GM19372 (cell line): Measurements from ENCODE around the gene CALML5.

Experiments used
- ATAC-seq: cut with Tn5 transposase; IDR thresholded peaks from one replicate; pipeline ENCODE4 v1.9.1; 2021; ENCODE audit warnings: mild to moderate bottlenecking, low read depth, moderate library complexity; ENCODE audit not compliant: unreplicated experiment

Gene CALML5, protein sequence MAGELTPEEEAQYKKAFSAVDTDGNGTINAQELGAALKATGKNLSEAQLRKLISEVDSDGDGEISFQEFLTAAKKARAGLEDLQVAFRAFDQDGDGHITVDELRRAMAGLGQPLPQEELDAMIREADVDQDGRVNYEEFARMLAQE

DNA sequence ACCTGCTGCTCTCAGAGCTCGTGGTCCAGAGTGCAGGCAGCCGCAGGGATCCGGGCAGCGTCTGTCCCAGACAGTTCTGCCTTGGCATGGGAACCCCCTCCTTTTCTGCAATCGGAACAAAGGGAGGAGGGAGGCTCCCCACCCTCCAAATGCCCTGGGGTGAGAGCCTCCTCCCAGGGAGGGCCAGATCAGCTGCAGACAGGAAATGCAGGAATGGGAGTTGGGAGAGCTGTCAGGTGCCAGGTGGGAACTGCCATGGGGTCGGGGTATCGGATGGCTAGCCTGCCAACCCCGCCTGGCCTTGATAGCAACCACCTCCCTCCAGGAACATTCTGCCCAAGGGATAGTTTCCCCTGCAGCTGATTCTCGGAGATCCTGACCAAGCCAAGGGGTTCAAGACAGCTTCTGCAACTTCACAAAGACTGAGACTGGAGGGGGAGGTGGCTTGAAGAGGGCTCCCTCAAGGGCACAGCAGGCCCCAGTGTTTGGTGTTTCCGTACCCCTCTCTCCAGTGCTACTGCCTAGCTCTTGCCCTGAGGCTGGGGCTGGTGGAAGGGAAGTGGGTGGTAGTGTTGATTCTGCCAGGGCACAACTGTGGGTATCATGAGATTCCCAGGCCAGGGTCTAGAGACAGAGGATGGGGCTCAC, at the start of gene CALML5:
Gene CALML5, minus strand, starts transcription at position 78 of the 648 bp plus-strand sequence. CDS start 132 bp downstream, outside the sequence.
- ATAC-seq = no peak

DNA sequence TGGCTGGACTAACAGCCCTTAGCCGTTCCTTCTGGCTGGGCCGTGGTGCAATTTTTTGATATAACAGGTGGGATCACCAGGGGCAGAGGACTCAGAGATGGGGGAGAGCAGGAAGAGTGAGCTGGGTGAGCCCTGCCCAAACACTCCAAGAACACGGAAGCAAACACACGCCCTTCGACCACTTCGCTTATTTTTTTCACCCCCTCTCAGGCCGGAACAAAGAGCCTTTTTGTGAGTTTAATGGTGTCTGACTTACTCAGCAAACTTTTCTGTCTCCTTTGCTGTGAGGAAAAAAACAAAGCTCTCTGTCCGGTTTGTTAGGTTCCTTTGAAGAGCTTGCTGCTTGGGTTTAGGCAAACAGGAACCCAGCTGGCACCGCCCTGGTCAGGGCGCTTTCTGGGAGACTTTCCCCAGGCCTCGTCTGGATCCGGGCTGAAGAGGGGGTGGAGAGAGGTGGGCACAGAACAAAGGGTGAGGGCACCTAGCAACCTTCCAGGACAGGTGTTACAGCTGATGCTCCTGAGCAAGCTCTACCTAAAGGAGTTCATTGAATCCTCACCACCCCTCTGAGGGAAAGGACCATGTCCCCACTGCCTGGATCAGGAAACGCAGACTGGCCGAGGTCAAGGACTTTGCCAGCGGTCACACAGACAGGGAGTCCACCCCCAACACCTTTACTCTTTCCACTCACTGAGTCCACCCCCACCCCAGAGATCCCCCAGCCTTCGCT, 48.7 kb upstream of the CALML5 start:
- no peak for ATAC-seq

DNA sequence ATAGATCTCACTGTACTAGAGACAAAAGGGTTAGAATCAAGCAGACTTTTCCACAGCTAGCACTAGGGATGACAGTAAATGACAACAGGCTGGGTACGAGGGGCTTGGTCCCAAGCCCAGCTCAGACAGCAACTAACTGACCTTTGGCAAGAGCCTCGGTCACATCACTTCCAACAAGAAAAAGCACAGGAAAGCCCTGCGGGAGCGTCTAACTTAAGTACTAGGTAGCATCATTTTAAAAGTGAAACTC, 48.2 kb upstream of the CALML5 start:
- no peak for ATAC-seq

DNA sequence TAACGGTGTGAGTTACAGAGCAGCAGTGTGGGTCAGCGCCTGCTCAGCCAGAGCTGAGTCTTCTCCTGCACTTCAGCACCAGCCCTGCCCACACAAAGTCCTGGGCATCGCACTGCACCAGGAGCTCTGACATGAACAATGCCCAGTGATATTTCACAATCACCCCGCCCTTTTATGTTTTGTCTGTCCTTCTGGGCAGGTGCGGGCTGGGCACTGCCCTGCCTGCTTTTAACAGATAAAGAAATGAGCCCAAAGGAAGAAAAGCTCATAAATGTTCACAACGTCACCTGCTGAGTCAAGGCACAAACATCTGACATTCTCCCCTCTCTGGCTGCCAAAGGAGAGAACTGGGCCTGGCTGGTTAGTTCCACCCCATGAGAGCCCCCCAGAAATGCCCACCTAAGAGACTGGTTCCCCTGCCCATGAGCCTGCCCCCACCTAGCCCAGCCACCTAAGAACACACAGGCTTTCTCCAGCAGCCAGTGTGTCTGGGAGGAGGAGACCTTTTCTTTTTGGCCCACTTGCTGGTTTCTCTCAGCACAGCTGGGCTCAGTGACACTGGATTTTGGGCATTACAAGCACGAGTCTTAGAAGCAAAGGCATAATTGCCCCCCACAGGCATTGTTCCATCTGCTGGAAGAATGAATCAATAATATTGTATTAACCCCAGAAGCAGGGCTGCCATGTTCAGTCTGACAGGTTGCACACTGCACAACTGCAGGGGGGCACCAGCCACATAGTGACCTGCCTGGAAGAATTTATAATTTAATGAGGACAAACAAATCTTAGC, 47.7 kb upstream of the CALML5 start:
- no peak for ATAC-seq

DNA sequence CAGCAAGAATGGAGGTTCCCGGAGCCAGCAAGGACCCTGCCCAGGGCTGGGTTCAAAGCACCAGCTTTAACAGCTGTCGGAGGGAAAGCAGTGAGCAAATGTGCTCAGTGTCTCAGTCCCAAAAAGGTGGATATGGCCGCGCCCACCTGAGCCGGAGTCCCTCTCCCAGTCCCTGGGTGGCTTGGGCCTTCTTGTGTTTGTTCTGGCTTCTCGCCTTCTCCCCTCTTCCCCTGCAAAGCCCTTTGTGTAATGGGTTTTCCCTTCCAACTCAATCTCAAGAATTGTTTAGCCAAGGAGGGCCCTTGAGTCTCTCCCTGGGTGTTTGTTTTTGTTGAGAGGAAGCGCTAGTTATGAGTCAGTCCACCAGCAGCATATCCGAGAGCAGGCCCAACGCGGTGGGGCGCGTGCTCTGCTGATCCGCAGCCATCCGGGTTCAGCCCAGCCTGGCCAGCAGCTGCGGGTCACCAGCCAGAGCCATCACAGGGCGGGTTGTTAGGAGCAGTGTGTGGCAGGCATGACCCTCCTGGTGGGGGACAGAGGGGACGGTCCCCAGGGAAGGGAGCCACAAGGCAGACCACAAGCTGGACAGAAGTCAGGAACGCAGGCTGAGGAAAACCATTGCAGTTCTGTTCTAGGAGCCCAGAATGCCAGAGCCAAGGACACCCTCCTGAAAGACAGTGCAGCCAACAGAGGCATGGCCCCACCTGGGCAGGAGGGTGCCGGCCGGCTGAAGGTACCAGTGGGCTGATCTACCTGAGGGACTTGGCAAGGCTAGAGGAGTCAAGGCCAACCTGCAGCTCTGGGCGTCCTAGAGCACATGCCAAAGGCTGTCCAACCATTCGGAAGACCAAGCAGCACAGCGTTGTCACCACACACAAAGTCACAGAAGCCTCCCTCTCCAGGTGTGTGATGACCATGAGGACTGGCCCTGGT, 46.7 kb upstream of the CALML5 start:
- no peak for ATAC-seq

DNA sequence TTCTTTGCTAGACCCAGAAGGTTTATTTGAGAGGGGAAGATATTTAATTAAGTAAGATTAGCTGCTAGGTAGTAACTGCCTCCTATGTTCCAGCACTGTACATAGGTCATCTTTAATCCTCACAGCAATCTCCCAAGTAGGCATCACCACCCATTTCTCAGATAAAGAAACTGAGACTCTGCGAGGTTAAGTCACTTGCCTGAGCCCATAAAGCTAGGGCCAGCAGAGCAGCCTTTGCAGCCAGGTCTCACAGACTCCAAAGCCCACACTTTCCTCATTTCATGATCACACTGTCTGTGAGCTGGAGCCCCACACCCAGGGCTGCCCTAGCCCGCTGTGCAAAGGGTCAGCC, 46.0 kb upstream of the CALML5 start:
- ATAC-seq = no peak

DNA sequence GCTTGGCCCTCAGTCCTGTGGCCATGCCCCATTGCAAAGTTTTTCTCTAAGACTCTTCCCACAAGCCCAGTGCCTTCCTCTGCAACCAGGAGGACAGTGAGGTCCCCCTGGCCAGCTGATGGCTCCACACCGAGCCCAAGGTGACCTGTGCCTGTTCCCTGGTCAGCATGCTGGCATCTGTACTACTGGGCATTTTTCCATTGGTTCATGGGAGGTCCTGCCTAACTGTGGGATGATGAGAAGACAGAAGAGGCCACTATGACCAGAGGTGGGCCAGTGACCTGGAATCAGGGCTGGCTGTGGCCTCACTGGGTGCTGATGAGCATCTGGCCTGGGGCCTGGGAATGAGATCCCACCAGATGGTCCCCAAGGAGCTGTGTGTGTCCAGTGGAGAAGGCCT, 45.6 kb upstream of the CALML5 start:
- no peak for ATAC-seq

DNA sequence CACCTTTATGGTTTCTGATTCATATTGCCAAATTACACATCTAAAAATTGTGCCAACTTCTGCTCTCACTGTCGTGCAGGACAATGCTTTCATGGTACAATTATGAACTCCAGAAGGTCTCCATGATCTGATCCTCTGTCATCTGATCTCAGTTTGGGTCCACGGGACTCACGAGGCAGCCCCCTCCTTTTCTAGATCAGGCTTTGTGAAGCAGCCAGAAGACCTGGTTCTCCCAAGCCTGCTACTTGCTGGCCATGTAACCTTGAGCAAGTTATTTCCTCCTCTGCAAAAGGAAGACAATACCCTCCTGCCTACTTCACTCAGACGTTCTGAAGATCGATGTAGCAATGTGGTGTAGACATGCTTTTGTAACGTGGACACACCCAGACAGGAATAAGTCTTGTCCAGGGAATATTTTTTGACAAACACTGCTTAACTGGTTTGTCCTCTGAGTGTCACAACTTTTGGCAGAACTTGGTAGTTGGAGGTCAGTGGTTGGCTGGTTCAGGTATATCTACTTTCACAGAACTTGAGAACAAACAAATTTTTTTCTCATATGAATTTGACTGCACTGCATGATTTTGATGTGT, 44.9 kb upstream of the CALML5 start:
- no peak for ATAC-seq

DNA sequence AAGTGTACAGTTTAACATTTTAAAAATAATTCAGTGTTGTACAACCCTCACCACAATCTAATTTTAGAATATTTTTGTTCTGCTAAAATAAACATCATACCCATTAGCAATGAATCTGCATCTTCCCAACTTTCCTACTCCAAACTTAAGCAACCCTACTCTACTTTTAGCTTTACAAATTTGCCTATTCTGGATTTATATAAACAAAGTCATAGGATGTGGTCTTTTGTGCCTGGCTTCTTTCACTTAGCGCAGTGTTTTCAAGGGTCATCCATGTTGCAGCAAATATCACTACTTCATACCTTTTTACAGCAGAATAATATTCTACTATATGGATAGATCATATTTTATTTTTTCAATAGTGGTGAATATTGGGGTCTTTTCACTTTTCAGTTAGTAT, 44.3 kb upstream of the CALML5 start:
- ATAC-seq = no peak

DNA sequence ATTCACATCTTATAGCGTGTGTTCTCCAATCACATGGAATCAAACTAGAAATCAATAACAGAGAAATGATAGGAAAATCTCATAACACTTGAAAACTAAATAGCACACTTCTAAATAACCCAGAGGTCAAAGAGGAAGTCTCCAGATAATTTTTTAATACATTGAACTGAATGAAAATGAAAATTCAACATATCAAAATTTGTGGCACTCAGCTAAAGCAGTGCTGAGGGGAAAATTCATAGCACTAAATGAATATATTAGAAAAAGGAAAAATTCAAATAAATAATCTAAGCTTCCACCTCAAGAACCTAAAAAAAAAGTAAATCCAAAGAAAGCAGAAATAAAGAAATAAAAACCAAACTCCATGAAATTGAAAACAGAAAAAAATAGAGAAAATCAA, 42.7 kb upstream of the CALML5 start:
- ATAC-seq = no peak

DNA sequence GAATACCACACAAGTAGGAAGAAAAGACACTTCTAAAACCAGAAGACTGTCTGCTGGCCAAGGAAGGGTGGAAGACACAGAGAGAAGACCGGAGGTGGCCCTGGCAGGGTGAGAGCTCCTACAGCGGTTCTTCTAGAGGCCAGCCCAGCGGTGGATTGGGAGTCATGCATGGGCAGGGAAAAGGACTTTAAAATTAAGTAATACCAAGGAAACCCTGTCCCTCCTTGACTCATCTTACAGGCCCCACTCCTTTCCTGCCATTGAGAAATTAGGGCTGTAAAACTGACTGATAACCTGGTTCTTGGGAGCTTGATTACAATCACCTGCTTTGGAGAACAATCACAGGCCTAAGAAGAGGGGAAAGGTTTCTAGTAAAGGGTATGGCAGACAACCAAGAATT, 41.5 kb upstream of the CALML5 start:
- ATAC-seq = no peak

DNA sequence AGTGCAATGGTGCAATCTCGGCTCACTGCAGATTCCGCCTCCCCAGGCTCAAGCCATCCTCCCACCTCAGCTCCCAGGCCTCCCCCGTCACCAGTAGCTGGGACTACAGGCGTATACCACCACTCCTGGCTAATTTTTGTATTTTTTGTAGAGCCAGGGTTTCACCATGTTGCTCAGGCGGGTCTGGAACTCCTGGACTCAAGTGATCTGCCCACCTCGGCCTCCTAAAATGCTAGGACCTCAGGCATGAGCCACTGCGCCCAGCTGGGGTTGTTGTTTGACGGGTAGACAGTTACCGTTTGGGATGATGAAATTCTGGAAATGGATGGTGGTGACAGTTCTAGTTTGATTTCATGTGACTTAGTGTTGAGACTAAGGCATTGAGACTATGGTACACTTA, 40.7 kb upstream of the CALML5 start:
- ATAC-seq = no peak

DNA sequence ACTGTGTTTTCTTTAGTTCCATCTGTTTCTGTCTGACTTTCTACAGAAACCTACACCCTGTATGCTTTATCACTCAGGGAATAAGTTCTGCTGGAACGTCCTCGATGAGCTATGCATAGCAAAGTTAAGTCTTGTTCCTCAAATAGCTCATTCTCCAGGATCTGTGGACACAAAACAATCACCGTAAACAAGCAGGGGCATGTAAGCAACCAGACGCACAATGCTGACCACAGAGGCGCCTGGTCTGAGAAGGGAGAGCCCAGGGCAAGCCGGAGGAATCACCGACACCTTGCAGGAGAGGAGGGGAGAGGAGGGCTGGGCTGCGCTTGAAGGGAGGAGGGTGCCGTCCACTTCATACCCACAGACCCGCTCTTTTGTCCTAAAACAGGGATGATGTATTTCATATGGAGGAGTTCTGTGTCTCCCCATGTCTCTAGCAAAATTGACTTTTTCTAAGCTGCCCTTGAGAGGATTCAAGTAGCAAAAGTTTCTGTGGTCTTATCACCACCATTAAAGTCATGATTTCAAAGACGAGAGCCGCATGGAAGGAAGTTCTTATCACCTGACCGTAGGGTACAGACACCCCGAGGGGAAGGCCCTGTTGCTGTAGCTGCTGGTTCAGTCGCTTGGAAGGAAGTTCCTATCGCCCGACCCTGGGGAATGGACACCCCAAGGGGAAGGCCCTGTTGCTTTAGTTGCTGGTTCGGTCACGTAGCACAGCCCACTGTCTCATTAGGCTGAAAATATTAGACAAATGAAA, 39.7 kb upstream of the CALML5 start:
- ATAC-seq = no peak

DNA sequence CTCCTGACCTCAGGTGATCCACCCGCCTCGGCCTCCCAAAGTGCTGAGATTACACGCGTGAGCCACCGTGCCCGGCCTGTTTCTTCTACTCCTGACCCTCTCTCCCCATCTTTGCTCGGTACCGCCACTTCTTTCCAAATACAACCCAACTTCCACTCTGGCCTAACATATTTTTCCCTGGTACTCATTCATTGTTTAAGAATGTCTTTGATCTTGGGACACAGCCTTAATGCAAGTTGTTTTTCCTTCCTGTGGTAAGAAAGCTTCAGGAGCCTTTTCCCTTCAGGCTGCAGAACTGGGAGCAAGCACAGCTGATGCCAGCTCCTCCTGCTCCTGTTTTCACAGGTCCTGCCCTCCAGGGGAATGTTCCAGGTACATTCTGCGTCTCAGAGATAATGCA, 39.1 kb upstream of the CALML5 start:
- ATAC-seq = no peak

DNA sequence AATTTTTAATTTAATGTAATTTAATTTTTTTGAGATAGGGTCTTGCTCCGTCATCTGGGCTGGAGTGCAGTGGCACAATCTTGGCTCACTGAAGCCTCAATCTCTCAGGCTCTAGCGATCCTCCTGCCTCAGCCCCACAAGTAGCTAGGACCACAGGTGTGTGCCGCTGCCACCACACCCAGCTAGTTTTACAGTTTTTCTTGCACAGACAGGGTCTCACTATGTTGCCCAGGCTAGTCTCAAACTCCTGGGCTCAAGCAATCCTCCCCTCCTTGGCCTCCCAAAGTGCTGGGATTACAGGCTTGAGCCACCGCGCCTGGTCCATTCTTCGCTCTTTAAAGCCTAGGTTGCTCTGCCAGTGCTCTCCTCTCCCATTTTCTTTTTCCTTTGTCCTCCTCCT, 38.3 kb upstream of the CALML5 start:
- ATAC-seq = no peak

DNA sequence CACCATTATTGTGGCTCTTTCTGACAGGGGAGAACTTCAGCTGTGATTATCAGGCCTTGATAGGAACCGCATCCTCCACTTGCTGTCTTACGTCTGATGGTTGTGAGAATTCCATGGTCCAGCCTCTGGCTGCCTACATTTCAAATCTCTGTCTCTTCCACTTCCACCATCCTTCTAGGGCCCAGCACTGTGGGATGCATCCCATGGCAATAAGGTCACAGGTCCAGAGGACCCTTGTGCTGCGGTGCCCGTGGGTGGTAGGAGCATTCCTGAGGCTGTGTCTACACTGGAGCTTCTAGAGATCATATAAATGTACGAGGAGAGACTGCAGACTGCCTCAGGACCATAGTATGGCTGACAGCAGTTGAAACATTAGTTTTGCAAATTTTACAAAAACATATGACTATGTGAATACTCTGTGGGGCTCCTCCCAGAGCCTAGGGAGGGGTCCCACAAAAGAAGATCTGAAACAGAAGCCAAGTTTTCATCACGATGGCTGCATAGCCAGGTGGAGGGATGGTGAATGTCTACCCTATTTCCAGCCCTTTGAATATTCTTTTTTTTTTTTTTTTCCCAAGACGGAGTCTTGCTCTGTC, 37.2 kb upstream of the CALML5 start:
- ATAC-seq = no peak

DNA sequence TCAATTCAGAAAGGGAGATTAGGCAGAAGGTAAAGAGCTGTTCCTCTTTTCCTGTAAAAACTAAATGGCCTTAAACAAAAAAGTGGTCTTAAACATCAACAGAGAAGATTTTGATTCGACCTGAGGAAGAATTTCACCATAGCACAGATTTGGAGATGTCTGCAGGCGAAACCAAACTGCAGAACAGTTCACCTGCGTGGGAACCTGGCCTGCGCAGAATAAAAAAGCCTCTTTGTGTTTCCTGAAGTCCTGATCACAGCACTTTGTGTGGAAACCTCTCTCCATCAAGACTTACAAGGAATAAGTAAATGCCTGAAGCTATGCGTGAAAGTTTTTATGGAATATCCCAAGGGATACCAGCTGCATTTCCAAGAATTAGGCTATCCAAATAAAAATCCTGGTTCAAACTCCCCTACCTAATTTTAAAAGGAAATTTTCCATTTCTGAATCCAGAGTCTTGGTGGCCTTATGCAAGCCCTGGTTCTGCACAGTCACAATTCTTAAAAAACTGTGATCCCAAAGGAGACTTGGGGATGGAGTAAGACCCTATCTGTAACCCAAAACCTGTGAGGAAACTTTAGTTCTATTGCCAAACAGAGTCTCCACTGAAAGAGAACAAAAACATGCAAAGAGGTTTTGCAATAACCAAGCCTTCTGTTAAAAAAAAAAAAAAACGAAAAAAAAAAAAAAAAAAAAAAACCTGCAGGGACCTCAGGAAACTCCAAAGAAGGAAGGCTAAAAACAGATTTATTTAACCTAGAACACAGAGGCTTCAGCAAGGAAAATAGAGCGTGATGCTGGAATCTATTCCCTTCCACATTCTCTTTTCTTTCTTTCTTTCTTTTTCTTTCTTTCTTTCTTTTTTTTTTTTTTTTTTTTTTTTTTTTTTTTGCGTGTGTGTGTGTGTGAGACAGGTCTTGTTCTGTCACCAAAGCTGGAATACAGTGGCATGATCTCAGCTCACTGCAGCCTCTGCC, 35.8 kb upstream of the CALML5 start:
- no peak for ATAC-seq
